Measurements from ENCODE around the gene MTFR1L.

GRCh38 chr1:25803368-25803767, 16.4 kb upstream of the MTFR1L start:
- no peak for TF ChIP-seq POLR2A (IDR thresholded peaks at IDR 0.05)
- no peak for TF ChIP-seq CTCF (IDR thresholded peaks at IDR 0.05)
